GM12872 (cell line): ENCODE measurements around the gene TPRX2.

Source experiments
- CTCF ChIP-seq: IDR thresholded peaks from 3 replicates; pipeline ENCODE4 v1.5.1; 2011; ENCODE audit warnings: low read depth, mild to moderate bottlenecking, low read length, moderate library complexity; ENCODE audit not compliant: insufficient read depth

The TPRX2 gene

GRCh38 chr19:47895165-47895782 lies 36.2 kb downstream of the TPRX2 start:
- no peak for TF ChIP-seq CTCF

DNA sequence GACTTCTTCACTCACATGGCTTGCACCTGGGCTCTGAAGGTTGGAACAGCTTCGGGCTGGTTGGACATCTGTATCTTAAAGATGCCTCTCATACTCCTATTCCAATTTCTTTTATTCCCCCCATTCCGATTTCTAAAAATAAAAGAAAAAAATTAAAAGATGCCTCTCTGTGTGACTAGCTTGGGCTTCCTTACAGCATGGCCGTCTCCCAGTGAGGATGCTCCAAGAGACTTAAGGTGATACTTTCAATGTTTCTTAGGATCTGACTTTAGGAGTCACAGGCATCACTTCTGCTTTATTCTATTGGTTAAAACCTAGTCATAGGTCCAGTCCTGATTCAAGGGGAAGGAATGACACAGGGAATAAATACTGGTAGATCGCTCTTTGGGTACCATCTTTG lies 37.0 kb downstream of the TPRX2 start:
- no peak for TF ChIP-seq CTCF

- TF ChIP-seq CTCF, result no peak
Observed at GRCh38 chr19:47896773-47897172, 37.7 kb downstream of the TPRX2 start.

DNA sequence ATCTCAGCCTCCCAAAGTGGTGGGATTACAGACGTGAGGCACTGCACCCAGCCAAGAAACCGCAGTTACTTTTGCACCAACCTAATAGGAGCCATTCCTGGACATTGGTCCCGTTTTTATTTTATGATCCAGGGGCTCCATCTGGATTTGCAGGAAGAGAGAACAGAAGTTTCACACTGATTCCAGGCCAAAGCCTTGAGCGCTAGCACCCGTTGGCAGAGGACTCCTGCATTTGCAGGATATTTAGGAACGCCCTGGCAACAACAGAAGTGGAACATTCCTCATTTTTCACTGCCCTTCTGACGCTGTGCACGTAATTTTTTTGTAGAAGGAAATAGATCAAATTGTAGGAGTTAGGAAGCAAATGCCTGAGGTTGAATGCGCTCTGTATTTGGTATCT lies 38.8 kb downstream of the TPRX2 start:
- no peak for TF ChIP-seq CTCF

GRCh38 chr19:47899335-47899734 lies 40.3 kb downstream of the TPRX2 start:
- no peak for TF ChIP-seq CTCF

GRCh38 chr19:47901370-47901769 lies 42.3 kb downstream of the TPRX2 start:
- no peak for TF ChIP-seq CTCF
